Immature natural killer cell (primary cell): ENCODE results near the gene CDC34. TPM values are rescaled to one million over a fixed set of nuclear protein-coding genes. Genes with fewer than 3 reads are reported as not detected.

ENCODE experiments used
- DNase-seq, 3 donors: peaks; one replicate each; pipeline ENCODE4 v3.0.0; 2022; ENCODE audit warnings: mixed read lengths in 1 of 3
- H3K27ac Mint-ChIP-seq, 6 donors: one replicate each; pipeline ENCODE4 v1.8.0; 2020; ENCODE audit warnings: mixed read lengths in 6 of 6, mild to moderate bottlenecking in 5 of 6, inconsistent platforms in 4 of 6, moderate library complexity in 3 of 6
- H3K27me3 Mint-ChIP-seq, 3 donors: one replicate each; pipeline ENCODE4 v1.8.0; 2020 to 2021; ENCODE audit warnings: low read depth in 3 of 3, mild to moderate bottlenecking in 3 of 3, mixed read lengths in 3 of 3, moderate library complexity in 3 of 3, inconsistent platforms in 1 of 3
- H3K36me3 Mint-ChIP-seq, 3 donors: one replicate each; pipeline ENCODE4 v1.8.0; 2020; ENCODE audit warnings: mixed read lengths in 3 of 3, inconsistent platforms in 2 of 3, mild to moderate bottlenecking in 2 of 3
- H3K4me1 Mint-ChIP-seq, 2 donors: one replicate each; pipeline ENCODE4 v1.8.0; 2020; ENCODE audit warnings: inconsistent platforms in 2 of 2, mild to moderate bottlenecking in 2 of 2, mixed read lengths in 2 of 2, moderate library complexity in 1 of 2
- H3K4me3 Mint-ChIP-seq, 5 donors: one replicate each; pipeline ENCODE4 v1.8.0; 2020; ENCODE audit warnings: mild to moderate bottlenecking in 5 of 5, mixed read lengths in 5 of 5, inconsistent platforms in 3 of 5, moderate library complexity in 3 of 5
- H3K9me3 Mint-ChIP-seq, 6 donors: one replicate each; pipeline ENCODE4 v1.8.0; 2020; ENCODE audit warnings: mild to moderate bottlenecking in 6 of 6, mixed read lengths in 6 of 6, inconsistent platforms in 4 of 6, moderate library complexity in 3 of 6
- polyA plus RNA-seq, 3 donors: library from polyadenylated mRNA; unstranded; fragments of 300-500 nt; fragmentation: Illumina TruSeq; gene quantifications; one replicate each; pipeline ENCODE4 v1.2.3, GENCODE V29; 2021

The CDC34 gene
- 10 to 100 TPM; 40.6 to 57.7 (median 48.5) TPM for polyA plus RNA-seq

GRCh38 chr19:531753-532560 is at the start of gene CDC34:
TSS of gene CDC34 (plus strand) at chr19:531760. CDS start at chr19:531932, 172 bp downstream.
- peaks cover 0 to 9% (median 8%) of the 10 kb centered on the region in 3 donors for H3K27me3 Mint-ChIP-seq
- DNase-seq = no peak
- no peaks in the 10 kb centered on the region for H3K36me3 Mint-ChIP-seq
- H3K4me1 Mint-ChIP-seq = peaks cover 13 to 24% of the 10 kb centered on the region in 2 donors
- peak within 1 kb of the TSS; percentile 85 to 92 (median 89) for H3K4me3 Mint-ChIP-seq
- H3K27ac Mint-ChIP-seq = peak within 1 kb of the TSS; percentile 48 to 96 (median 88)
- H3K9me3 Mint-ChIP-seq = no peaks in the 10 kb centered on the region

- Mint-ChIP-seq H3K9me3 (peaks cover 0 to 6% (median 4%) of the 10 kb centered on the region in 6 donors), H3K4me3 (no peak overlapping the region), H3K27ac (no peak overlapping the region), H3K27me3 (peaks cover 18 to 27% (median 21%) of the 10 kb centered on the region in 3 donors), H3K36me3 (no peaks in the 10 kb centered on the region), H3K4me1 (peaks cover 8 to 13% of the 10 kb centered on the region in 2 donors)
- DNase-seq = no peak
Observed at GRCh38 chr19:482186-483041, 49.1 kb upstream of the CDC34 start.

GRCh38 chr19:483332-484072 is 48.1 kb upstream of the CDC34 start:
- Mint-ChIP-seq H3K4me3 (no peak overlapping the region), H3K36me3 (no peaks in the 10 kb centered on the region), H3K4me1 (peaks cover 13% of the 10 kb centered on the region in 2 donors), H3K9me3 (peaks cover 0 to 6% (median 4%) of the 10 kb centered on the region in 6 donors), H3K27me3 (peaks cover 16 to 27% (median 25%) of the 10 kb centered on the region in 3 donors), H3K27ac (no peak overlapping the region)
- DNase-seq = no peak

- Mint-ChIP-seq H3K36me3 (no peaks in the 10 kb centered on the region), H3K9me3 (peaks cover 0 to 6% (median 4%) of the 10 kb centered on the region in 6 donors), H3K27me3 (peaks cover 13 to 25% (median 24%) of the 10 kb centered on the region in 3 donors), H3K27ac (no peak overlapping the region), H3K4me1 (peaks cover 13% of the 10 kb centered on the region in 2 donors), H3K4me3 (no peak overlapping the region)
- no peak for DNase-seq
Observed at GRCh38 chr19:484494-484893, 47.1 kb upstream of the CDC34 start.

- Mint-ChIP-seq H3K36me3 (no peaks in the 10 kb centered on the region), H3K27ac (no peak overlapping the region)
Observed at GRCh38 chr19:485077-485476, 46.5 kb upstream of the CDC34 start.

GRCh38 chr19:485583-486236 is 45.9 kb upstream of the CDC34 start:
- H3K27ac Mint-ChIP-seq = no peak overlapping the region
- H3K9me3 Mint-ChIP-seq = peaks cover 0 to 3% (median 1%) of the 10 kb centered on the region in 6 donors
- H3K27me3 Mint-ChIP-seq = peaks cover 3 to 19% (median 12%) of the 10 kb centered on the region in 3 donors
- H3K4me3 Mint-ChIP-seq = peak overlapping the region in 1 of 5 donors; percentile 38
- DNase-seq = no peak
- H3K36me3 Mint-ChIP-seq = no peaks in the 10 kb centered on the region
- peaks cover 2 to 14% of the 10 kb centered on the region in 2 donors for H3K4me1 Mint-ChIP-seq

More at GRCh38 chr19:485077-485476, 46.5 kb upstream of the CDC34 start:
- H3K27me3 Mint-ChIP-seq = peaks cover 10 to 21% (median 18%) of the 10 kb centered on the region in 3 donors
- no peak overlapping the region for H3K4me3 Mint-ChIP-seq
- DNase-seq = no peak
- H3K4me1 Mint-ChIP-seq = peaks cover 8 to 13% of the 10 kb centered on the region in 2 donors
- peaks cover 0 to 6% (median 4%) of the 10 kb centered on the region in 6 donors for H3K9me3 Mint-ChIP-seq

- H3K4me1 Mint-ChIP-seq = peaks cover 0 to 17% of the 10 kb centered on the region in 2 donors
- no peaks in the 10 kb centered on the region for H3K9me3 Mint-ChIP-seq
- peak overlapping the region; percentile 60 to 84 (median 73) for H3K27ac Mint-ChIP-seq
- H3K36me3 Mint-ChIP-seq = peaks cover 0 to 2% (median 0%) of the 10 kb centered on the region in 3 donors
- H3K4me3 Mint-ChIP-seq = peak overlapping the region; percentile 77 to 83 (median 81)
- peak; percentile 93 to 94 (median 94) for DNase-seq
- peaks cover 0 to 14% (median 6%) of the 10 kb centered on the region in 3 donors for H3K27me3 Mint-ChIP-seq
Observed at GRCh38 chr19:488505-489417, 42.8 kb upstream of the CDC34 start.

- Mint-ChIP-seq H3K27me3 (peaks cover 0 to 14% (median 6%) of the 10 kb centered on the region in 3 donors), H3K27ac (peak overlapping the region in 3 of 6 donors; percentile 16 to 77 (median 53)), H3K9me3 (no peaks in the 10 kb centered on the region), H3K36me3 (peaks cover 0 to 3% (median 0%) of the 10 kb centered on the region in 3 donors), H3K4me3 (peak overlapping the region; percentile 57 to 78 (median 72)), H3K4me1 (peaks cover 0 to 17% of the 10 kb centered on the region in 2 donors)
- DNase-seq = peak in 1 of 3 donors; percentile 20
Observed at GRCh38 chr19:489418-490196, 42.0 kb upstream of the CDC34 start.

- H3K4me1 Mint-ChIP-seq = peaks cover 0 to 17% of the 10 kb centered on the region in 2 donors
- H3K9me3 Mint-ChIP-seq = peaks cover 0 to 1% (median 0%) of the 10 kb centered on the region in 6 donors
- no peak for DNase-seq
- peaks cover 0 to 3% (median 0%) of the 10 kb centered on the region in 3 donors for H3K36me3 Mint-ChIP-seq
- no peak overlapping the region for H3K4me3 Mint-ChIP-seq
- no peak overlapping the region for H3K27ac Mint-ChIP-seq
- peaks cover 0 to 14% (median 10%) of the 10 kb centered on the region in 3 donors for H3K27me3 Mint-ChIP-seq
Observed at GRCh38 chr19:491146-491741, 40.3 kb upstream of the CDC34 start.

- Mint-ChIP-seq H3K4me1 (peaks cover 0 to 17% of the 10 kb centered on the region in 2 donors), H3K27me3 (peaks cover 0 to 14% (median 10%) of the 10 kb centered on the region in 3 donors), H3K27ac (no peak overlapping the region), H3K4me3 (no peak overlapping the region), H3K36me3 (peaks cover 0 to 3% (median 0%) of the 10 kb centered on the region in 3 donors), H3K9me3 (peaks cover 0 to 1% (median 0%) of the 10 kb centered on the region in 6 donors)
- peak; percentile 21 to 29 (median 25) for DNase-seq
Observed at GRCh38 chr19:492091-492531, 39.4 kb upstream of the CDC34 start.
